ENCODE data around the gene FAM219B. TPM values are rescaled to one million over a fixed set of nuclear protein-coding genes. Genes with fewer than 3 reads are reported as not detected.

FAM219B gene
- polyA plus RNA-seq, 1 experiment = 66.7 TPM

GRCh38 chr15:74856537-74856936 lies 50.1 kb downstream of the FAM219B start:
- ChIA-PET POLR2A (interaction anchor here (0.7 kb wide), 1 partner anchor 13 kb away, joined by 3 read pairs; no protein-coding TSS in a partner anchor), CTCF (interaction anchor here (1.0 to 1.8 kb wide), 3 partner anchors 9 to 14 kb away, joined by 3 to 4 read pairs (median 3); no protein-coding TSS in a partner anchor)
- TF ChIP-seq CTCF (IDR thresholded peaks at IDR 0.05; ENCODE audit: insufficient read depth, low read depth, low read length) = no peak
- Histone ChIP-seq H3K27me3 (ENCODE audit: control insufficient read depth, insufficient read depth, low read length) (no peaks in the 10 kb centered on the region), H3K36me3 (ENCODE audit: control insufficient read depth, insufficient read depth, low read length) (peaks cover 19% of the 10 kb centered on the region), H3K4me3 (ENCODE audit: low read depth, low read length) (no peak overlapping the region)
- no peak for DNase-seq (ENCODE audit: low read depth)

- Histone ChIP-seq H3K4me3 (ENCODE audit: low read depth, low read length) (no peak overlapping the region), H3K36me3 (ENCODE audit: control insufficient read depth, insufficient read depth, low read length) (peaks cover 25% of the 10 kb centered on the region), H3K27me3 (ENCODE audit: control insufficient read depth, insufficient read depth, low read length) (no peaks in the 10 kb centered on the region)
- TF ChIP-seq CTCF (IDR thresholded peaks at IDR 0.05; ENCODE audit: insufficient read depth, low read depth, low read length) = no peak
- ChIA-PET CTCF (interaction anchor here (1.2 to 1.8 kb wide), 2 partner anchors 8 to 11 kb away, joined by 3 to 4 read pairs; no protein-coding TSS in a partner anchor), POLR2A (interaction anchor here (0.6 to 0.7 kb wide), 2 partner anchors 14 to 1572 kb away, joined by 3 to 11 read pairs; no protein-coding TSS in a partner anchor)
- DNase-seq (ENCODE audit: low read depth) = no peak
Observed at GRCh38 chr15:74855857-74856256, 50.8 kb downstream of the FAM219B start.

GRCh38 chr15:74854453-74855022 lies 52.1 kb downstream of the FAM219B start:
- CTCF ChIA-PET = interaction anchor here (0.9 to 2.2 kb wide), 3 partner anchors 12 to 86 kb away, joined by 3 to 6 read pairs (median 4); partner anchors contain the start of gene ULK3
- Histone ChIP-seq H3K27me3 (ENCODE audit: control insufficient read depth, insufficient read depth, low read length) (no peaks in the 10 kb centered on the region), H3K4me3 (ENCODE audit: low read depth, low read length) (no peak overlapping the region), H3K36me3 (ENCODE audit: control insufficient read depth, insufficient read depth, low read length) (peaks cover 31% of the 10 kb centered on the region)
- DNase-seq (ENCODE audit: low read depth) = no peak
- TF ChIP-seq CTCF (IDR thresholded peaks at IDR 0.05; ENCODE audit: insufficient read depth, low read depth, low read length) = no peak
- POLR2A ChIA-PET = no interaction called here

- POLR2A ChIA-PET = no interaction called here
- CTCF ChIA-PET = no interaction called here
- H3K36me3 ChIP-seq (ENCODE audit: control insufficient read depth, insufficient read depth, low read length) = peaks cover 41% of the 10 kb centered on the region
Observed at GRCh38 chr15:74851960-74852359, 54.7 kb downstream of the FAM219B start.

GRCh38 chr15:74850393-74850792 lies 56.3 kb downstream of the FAM219B start:
- Histone ChIP-seq H3K27me3 (ENCODE audit: control insufficient read depth, insufficient read depth, low read length) (no peaks in the 10 kb centered on the region), H3K4me3 (ENCODE audit: low read depth, low read length) (no peak overlapping the region), H3K36me3 (ENCODE audit: control insufficient read depth, insufficient read depth, low read length) (peaks cover 41% of the 10 kb centered on the region)
- POLR2A ChIA-PET = no interaction called here
- no peak for DNase-seq (ENCODE audit: low read depth)
- no peak for TF ChIP-seq CTCF (IDR thresholded peaks at IDR 0.05; ENCODE audit: insufficient read depth, low read depth, low read length)
- CTCF ChIA-PET = interaction anchor here (0.7 to 1.6 kb wide), 2 partner anchors 8 to 12 kb away, joined by 4 read pairs; no protein-coding TSS in a partner anchor

More at GRCh38 chr15:74851960-74852359, 54.7 kb downstream of the FAM219B start:
- no peak overlapping the region for H3K4me3 ChIP-seq (ENCODE audit: low read depth, low read length)
- no peak for DNase-seq (ENCODE audit: low read depth)
- TF ChIP-seq CTCF (IDR thresholded peaks at IDR 0.05; ENCODE audit: insufficient read depth, low read depth, low read length) = no peak
- no peaks in the 10 kb centered on the region for H3K27me3 ChIP-seq (ENCODE audit: control insufficient read depth, insufficient read depth, low read length)

Other genes with a start within 250 kb of the FAM219B start
- 37.2 and 44.2 TPM in 2 replicates for gene EDC3, start 210.8 kb downstream of the FAM219B start, polyA plus RNA-seq (2011; rRNA removed)
- gene CYP1A1, start 181.3 kb downstream of the FAM219B start, polyA plus RNA-seq (2011; rRNA removed) = 0.10 TPM in 1 of 2 replicates, not detected in the other
- not detected in 2 replicates for gene CYP1A2, start 158.0 kb downstream of the FAM219B start, polyA plus RNA-seq (2011; rRNA removed)
- 15.1 and 25.3 TPM in 2 replicates for gene CSK, start 124.8 kb downstream of the FAM219B start, polyA plus RNA-seq (2011; rRNA removed)
- not detected in 2 replicates for gene LMAN1L, start 94.0 kb downstream of the FAM219B start, polyA plus RNA-seq (2011; rRNA removed)
- not detected in 2 replicates for gene CPLX3, start 80.2 kb downstream of the FAM219B start, polyA plus RNA-seq (2011; rRNA removed)
- gene ULK3, start 63.7 kb downstream of the FAM219B start, polyA plus RNA-seq (2011; rRNA removed) = 18.4 and 20.1 TPM in 2 replicates
- 144 and 192 TPM in 2 replicates for gene SCAMP2, start 33.5 kb downstream of the FAM219B start, polyA plus RNA-seq (2011; rRNA removed)
- gene MPI, start 16.8 kb downstream of the FAM219B start, polyA plus RNA-seq (2011; rRNA removed) = 73.9 and 105 TPM in 2 replicates
- gene COX5A, start 31.2 kb upstream of the FAM219B start, polyA plus RNA-seq (2011; rRNA removed) = 64.6 and 106 TPM in 2 replicates
- gene RPP25, start 49.9 kb upstream of the FAM219B start, polyA plus RNA-seq (2011; rRNA removed) = 0.92 and 1.3 TPM in 2 replicates
- gene SCAMP5, start 88.7 kb upstream of the FAM219B start, polyA plus RNA-seq (2011; rRNA removed) = 2.9 and 3.6 TPM in 2 replicates
- gene PPCDC, start 116.7 kb upstream of the FAM219B start, polyA plus RNA-seq (2011; rRNA removed) = 8.2 and 11.1 TPM in 2 replicates